Measurements from ENCODE around the gene MTFP1. TPM values are rescaled to one million over a fixed set of nuclear protein-coding genes. Genes with fewer than 3 reads are reported as not detected.
"Not testable (repeated sequence)": the region's sequence is repeated elsewhere in the genome, so short reads cannot be mapped to it uniquely, and the experiment has no call there.

The MTFP1 gene
- total RNA-seq, 4 donors from 2014 or later: 2.5 to 13.7 (median 3.5) TPM

DNA sequence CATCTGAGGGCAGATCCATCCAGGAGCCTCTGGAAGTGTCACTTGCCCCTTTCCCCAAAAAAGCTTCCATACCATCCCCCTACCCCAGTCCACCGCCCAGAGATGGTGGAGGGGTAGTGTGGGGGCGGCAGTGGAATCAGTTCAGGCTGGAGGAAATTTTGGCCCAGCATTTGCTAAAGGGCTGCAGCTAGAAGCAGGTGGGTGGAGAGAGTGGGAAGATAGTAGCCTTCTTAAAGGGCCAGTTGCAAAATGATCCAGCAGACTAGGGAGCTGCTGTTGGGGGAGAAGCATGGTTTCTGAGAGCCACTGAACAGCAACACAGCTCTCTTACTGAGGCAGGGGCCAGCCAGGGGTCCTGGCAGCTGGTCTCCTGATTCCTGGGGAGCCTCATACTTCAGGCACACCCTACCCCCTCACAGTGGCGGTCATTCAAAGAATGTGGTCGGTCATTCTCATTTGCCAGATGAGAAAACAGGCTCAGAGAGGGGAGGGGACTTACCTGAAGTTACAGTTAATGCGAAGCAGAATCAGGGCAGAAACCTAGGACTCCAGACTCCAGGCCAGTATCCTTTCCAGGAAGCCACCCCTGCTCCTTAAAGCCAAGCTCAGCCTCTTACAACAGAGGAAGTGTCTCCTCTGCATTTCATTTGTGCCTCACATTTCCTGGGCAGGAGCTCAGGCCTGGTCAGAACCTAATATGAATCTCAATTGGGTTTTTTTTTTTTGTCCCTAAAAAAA, 23.4 kb upstream of the MTFP1 start:
- Histone ChIP-seq H3K9me3 (no peaks in the 10 kb centered on the region), H3K4me1 (peaks cover 35% of the 10 kb centered on the region), H3K27me3 (no peaks in the 10 kb centered on the region), H3K4me3 (no peak overlapping the region), H3K36me3 (peaks cover 11% of the 10 kb centered on the region), H3K27ac (no peak overlapping the region)
- 63% methylated on average over 5 of the region's 5 CpGs for WGBS
- no peak for DNase-seq (ENCODE audit: low spot score in 2 of 2)
- TF ChIP-seq POLR2A (IDR thresholded peaks at IDR 0.05): no peak
- TF ChIP-seq, protein P1, sequence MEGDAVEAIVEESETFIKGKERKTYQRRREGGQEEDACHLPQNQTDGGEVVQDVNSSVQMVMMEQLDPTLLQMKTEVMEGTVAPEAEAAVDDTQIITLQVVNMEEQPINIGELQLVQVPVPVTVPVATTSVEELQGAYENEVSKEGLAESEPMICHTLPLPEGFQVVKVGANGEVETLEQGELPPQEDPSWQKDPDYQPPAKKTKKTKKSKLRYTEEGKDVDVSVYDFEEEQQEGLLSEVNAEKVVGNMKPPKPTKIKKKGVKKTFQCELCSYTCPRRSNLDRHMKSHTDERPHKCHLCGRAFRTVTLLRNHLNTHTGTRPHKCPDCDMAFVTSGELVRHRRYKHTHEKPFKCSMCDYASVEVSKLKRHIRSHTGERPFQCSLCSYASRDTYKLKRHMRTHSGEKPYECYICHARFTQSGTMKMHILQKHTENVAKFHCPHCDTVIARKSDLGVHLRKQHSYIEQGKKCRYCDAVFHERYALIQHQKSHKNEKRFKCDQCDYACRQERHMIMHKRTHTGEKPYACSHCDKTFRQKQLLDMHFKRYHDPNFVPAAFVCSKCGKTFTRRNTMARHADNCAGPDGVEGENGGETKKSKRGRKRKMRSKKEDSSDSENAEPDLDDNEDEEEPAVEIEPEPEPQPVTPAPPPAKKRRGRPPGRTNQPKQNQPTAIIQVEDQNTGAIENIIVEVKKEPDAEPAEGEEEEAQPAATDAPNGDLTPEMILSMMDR (IDR thresholded peaks at IDR 0.05): no peak
- TF ChIP-seq POLR2AphosphoS5 (IDR thresholded peaks at IDR 0.05): no peak
- TF ChIP-seq EP300 (IDR thresholded peaks at IDR 0.05): no peak

DNA sequence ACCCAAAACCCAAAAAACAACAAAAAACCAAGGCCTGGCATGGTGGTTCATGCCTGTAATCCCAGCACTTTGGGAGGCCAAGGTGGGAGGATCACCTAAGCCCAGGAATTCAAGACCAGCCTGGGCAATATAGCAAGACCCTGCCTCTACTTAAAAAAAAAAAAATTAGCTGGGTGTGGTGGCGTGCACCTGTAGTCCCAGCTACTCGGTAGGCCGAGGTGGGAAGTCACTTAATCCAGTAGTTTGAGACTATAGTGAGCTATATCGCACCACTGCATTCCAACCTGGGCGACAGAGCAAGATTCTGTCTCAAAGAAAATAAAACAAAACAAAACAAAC, 22.8 kb upstream of the MTFP1 start:
- Histone ChIP-seq H3K4me1 (peaks cover 31% of the 10 kb centered on the region), H3K36me3 (peaks cover 14% of the 10 kb centered on the region)
- not testable (repeated sequence) for DNase-seq (ENCODE audit: low spot score in 2 of 2); H3K4me3 ChIP-seq; H3K9me3 ChIP-seq; H3K27ac ChIP-seq; H3K27me3 ChIP-seq
- 97% methylated on average over 5 of the region's 5 CpGs for WGBS

DNA sequence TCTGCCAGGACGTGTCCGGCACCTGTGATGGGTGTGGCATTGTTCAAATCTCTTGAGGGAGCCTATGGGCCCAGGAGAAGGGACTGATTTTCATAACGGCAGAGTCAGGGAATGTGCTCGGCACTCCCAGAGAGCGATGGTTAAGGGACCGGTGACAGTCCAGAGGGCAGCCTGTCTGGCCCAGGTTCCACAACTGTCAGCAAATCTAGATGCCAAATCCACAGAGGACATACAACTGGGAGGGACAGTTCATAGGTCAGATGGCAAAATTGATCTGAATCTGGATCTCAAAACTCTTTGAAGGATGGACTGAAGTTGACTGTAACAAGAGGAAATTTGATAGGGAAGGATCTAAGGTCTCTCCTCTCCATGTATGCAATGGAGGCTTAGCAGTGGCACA, 21.3 kb upstream of the MTFP1 start:
- peaks cover 19% of the 10 kb centered on the region for H3K36me3 ChIP-seq
- no peaks in the 10 kb centered on the region for H3K27me3 ChIP-seq

DNA sequence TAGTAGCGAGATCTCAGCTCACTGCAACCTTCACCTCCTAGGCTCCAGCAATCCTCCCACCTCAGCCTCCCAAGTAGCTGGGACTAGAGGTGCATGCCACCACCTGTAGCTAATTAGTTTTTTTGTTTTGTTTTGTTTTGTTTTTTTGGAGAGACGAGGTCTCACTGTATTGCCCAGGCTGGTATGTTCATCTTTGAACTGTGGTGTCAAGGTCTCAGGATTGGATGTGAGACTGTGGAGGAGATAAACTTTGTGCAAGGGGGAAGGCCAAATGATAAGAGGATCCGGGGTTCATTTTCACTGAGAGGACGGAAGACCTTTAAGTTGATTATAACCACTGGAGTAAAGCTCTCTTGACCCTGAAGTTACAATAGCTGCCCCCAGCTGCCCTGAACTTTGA, 19.8 kb upstream of the MTFP1 start:
- Histone ChIP-seq H3K4me3 (no peak overlapping the region), H3K27ac (no peak overlapping the region), H3K4me1 (peaks cover 14% of the 10 kb centered on the region), H3K36me3 (peaks cover 31% of the 10 kb centered on the region), H3K9me3 (no peaks in the 10 kb centered on the region), H3K27me3 (no peaks in the 10 kb centered on the region)
- DNase-seq (ENCODE audit: low spot score in 2 of 2): no peak
- TF ChIP-seq POLR2A (IDR thresholded peaks at IDR 0.05) (no peak), POLR2AphosphoS5 (IDR thresholded peaks at IDR 0.05) (no peak), EP300 (IDR thresholded peaks at IDR 0.05) (no peak)
- TF ChIP-seq, protein P1 (IDR thresholded peaks at IDR 0.05): no peak
- WGBS: 64% methylated on average over 4 of the region's 4 CpGs

More for the DNA sequence above, 21.3 kb upstream of the MTFP1 start:
- WGBS: 68% methylated on average over 6 of the region's 6 CpGs
- Histone ChIP-seq H3K4me3 (no peak overlapping the region), H3K27ac (no peak overlapping the region), H3K9me3 (no peaks in the 10 kb centered on the region), H3K4me1 (peaks cover 24% of the 10 kb centered on the region)
- no peak for DNase-seq (ENCODE audit: low spot score in 2 of 2)
- TF ChIP-seq POLR2AphosphoS5 (IDR thresholded peaks at IDR 0.05): no peak
- TF ChIP-seq EP300 (IDR thresholded peaks at IDR 0.05): no peak
- TF ChIP-seq, protein P1 (IDR thresholded peaks at IDR 0.05): no peak
- no peak for TF ChIP-seq POLR2A (IDR thresholded peaks at IDR 0.05)

DNA sequence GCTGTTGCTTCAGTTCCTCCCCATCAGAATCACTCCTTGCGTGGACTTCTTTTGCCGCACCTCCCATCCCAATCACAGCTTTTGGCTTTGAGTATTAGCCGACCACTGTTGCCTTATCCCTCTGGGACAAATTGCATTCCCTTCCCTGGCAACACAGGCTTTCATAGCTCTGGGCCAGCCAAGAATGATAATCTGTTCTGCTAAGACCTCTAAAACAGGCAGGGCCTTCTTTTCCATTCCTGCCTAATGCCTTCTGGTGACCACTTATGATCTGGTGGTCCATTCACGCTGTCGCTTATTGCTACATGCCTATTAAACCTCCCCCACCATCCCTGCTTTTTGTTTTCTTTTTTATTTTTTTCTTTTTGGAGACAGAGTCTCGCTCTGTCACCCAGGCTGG, 19.2 kb upstream of the MTFP1 start:
- H3K4me3 ChIP-seq: no peak overlapping the region
- TF ChIP-seq, protein P1 (IDR thresholded peaks at IDR 0.05): no peak
- no peak for TF ChIP-seq POLR2A (IDR thresholded peaks at IDR 0.05)
- TF ChIP-seq EP300 (IDR thresholded peaks at IDR 0.05): no peak
- TF ChIP-seq POLR2AphosphoS5 (IDR thresholded peaks at IDR 0.05): no peak
- WGBS: 92% methylated on average over 6 of the region's 6 CpGs
- H3K9me3 ChIP-seq: no peaks in the 10 kb centered on the region
- H3K4me1 ChIP-seq: peaks cover 14% of the 10 kb centered on the region
- H3K36me3 ChIP-seq: peaks cover 34% of the 10 kb centered on the region
- DNase-seq (ENCODE audit: low spot score in 2 of 2): no peak
- H3K27ac ChIP-seq: no peak overlapping the region
- no peaks in the 10 kb centered on the region for H3K27me3 ChIP-seq

Measured in suprapubic skin (tissue), 4 donors.